ENCODE measurements around the gene TAF5L.

The TAF5L gene

DNA sequence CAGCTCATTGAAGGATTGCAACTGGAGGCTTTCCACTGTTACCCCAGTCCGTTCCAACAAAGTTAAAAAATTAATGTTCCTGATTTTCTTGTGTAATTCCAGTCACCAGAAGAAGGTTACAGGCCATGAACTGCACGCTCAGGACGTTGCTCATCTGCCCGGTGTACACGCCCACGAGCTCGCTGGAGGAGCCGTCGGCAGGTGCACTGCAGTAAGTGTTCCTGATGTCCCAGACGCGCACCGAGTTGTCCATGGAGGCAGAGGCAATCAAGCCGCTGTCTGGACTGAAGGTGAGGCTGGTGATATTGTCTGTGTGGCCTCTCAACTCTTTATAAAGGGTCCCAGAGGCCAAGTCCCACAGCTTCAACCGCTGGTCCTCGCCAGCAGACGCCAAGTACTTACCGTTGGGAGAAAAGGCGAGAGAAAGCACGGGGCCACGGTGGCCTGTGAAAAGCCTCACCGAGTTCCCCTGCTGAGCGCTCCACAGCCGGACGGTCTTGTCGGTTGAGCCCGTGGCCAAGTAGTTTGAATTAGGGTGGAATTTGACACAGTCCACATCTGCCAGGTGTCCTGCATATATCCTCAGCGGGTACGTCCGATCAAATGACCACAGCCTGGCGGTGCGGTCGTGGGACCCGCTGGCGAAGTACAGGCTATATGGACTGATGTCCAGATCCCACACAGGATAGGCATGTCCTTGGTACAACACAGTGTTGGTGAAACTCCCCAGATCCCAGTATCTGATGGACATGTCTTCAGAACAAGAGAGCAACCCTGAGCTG, 31.5 kb downstream of the TAF5L start:
- Mint-ChIP-seq H3K36me3 (ENCODE audit: low read depth) (peaks cover 25% of the 10 kb centered on the region), H3K4me3 (no peak overlapping the region), H3K27ac (no peak overlapping the region), H3K9me3 (no peaks in the 10 kb centered on the region), H3K4me1 (no peaks in the 10 kb centered on the region), H3K27me3 (ENCODE audit: low read depth, poor library complexity) (peaks cover 4% of the 10 kb centered on the region)
- DNase-seq = no peak
- TF ChIP-seq CTCF (IDR thresholded peaks at IDR 0.05) = no peak

- peaks cover 4% of the 10 kb centered on the region for H3K27me3 Mint-ChIP-seq (ENCODE audit: low read depth, poor library complexity)
- H3K27ac Mint-ChIP-seq = no peak overlapping the region
- no peak overlapping the region for H3K4me3 Mint-ChIP-seq
- peaks cover 19% of the 10 kb centered on the region for H3K36me3 Mint-ChIP-seq (ENCODE audit: low read depth)
- no peaks in the 10 kb centered on the region for H3K9me3 Mint-ChIP-seq
- H3K4me1 Mint-ChIP-seq = no peaks in the 10 kb centered on the region
- DNase-seq = no peak
- TF ChIP-seq CTCF (IDR thresholded peaks at IDR 0.05) = no peak
Observed at GRCh38 chr1:229593800-229594199, 32.1 kb downstream of the TAF5L start.

DNA sequence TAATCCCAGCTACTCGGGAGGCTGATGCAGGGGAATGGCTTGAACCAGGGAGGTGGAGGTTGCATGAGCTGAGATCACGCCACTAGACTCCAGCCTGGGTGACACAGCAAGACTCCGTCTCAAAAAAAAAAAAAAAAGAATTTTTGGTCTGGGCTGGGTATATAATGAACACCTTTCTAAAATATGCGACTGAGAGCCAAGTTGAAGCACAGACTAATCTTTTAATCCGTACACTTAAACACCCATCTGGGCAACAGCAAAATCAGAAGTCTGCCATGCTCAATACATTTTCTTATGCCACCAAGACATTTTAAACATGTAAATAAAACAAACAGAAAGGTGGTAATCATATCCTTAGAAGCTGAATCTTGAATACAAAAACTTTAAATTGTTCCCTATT, 35.8 kb downstream of the TAF5L start:
- no peaks in the 10 kb centered on the region for H3K9me3 Mint-ChIP-seq
- TF ChIP-seq CTCF (IDR thresholded peaks at IDR 0.05) = no peak
- H3K27me3 Mint-ChIP-seq (ENCODE audit: low read depth, poor library complexity) = peaks cover 10% of the 10 kb centered on the region
- no peak for DNase-seq
- H3K4me1 Mint-ChIP-seq = no peaks in the 10 kb centered on the region
- H3K27ac Mint-ChIP-seq = no peak overlapping the region
- no peak overlapping the region for H3K4me3 Mint-ChIP-seq
- peaks cover 14% of the 10 kb centered on the region for H3K36me3 Mint-ChIP-seq (ENCODE audit: low read depth)

- Mint-ChIP-seq H3K27ac (no peak overlapping the region), H3K27me3 (ENCODE audit: low read depth, poor library complexity) (peaks cover 12% of the 10 kb centered on the region), H3K9me3 (no peaks in the 10 kb centered on the region), H3K36me3 (ENCODE audit: low read depth) (no peaks in the 10 kb centered on the region), H3K4me1 (no peaks in the 10 kb centered on the region), H3K4me3 (no peak overlapping the region)
- TF ChIP-seq CTCF (IDR thresholded peaks at IDR 0.05) = no peak
- DNase-seq = no peak
Observed at GRCh38 chr1:229585338-229585737, 40.6 kb downstream of the TAF5L start.

DNA sequence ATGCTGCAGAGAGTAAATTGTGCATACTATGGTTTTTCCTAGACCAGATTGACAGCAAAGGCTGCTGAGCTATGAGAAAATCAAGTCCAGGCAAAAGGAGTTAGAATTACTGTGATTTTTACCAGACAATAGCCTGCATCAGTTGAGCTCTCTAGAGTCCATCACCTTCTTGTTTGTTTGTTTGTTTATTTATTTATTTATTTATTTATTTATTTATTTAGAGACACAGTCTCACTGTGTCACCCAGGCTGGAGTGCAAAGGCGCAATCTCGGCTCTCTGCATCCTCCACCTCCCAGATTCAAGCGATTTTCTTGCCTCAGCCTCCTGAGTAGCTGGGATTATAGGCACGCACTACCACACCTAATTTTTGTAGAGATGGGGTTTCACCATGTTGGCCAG, 43.2 kb downstream of the TAF5L start:
- Mint-ChIP-seq H3K9me3 (no peaks in the 10 kb centered on the region), H3K36me3 (ENCODE audit: low read depth) (no peaks in the 10 kb centered on the region)

More for the DNA sequence above, 43.2 kb downstream of the TAF5L start:
- H3K27me3 Mint-ChIP-seq (ENCODE audit: low read depth, poor library complexity) = peaks cover 17% of the 10 kb centered on the region
- H3K27ac Mint-ChIP-seq = no peak overlapping the region
- no peak for DNase-seq
- H3K4me3 Mint-ChIP-seq = no peak overlapping the region
- TF ChIP-seq CTCF (IDR thresholded peaks at IDR 0.05) = no peak
- H3K4me1 Mint-ChIP-seq = peaks cover 13% of the 10 kb centered on the region
